ACC112 (cell line): ENCODE data around the gene KIF13A.
"Not testable (repeated sequence)": the region's sequence is repeated elsewhere in the genome, so short reads cannot be mapped to it uniquely, and the experiment has no call there.

Experiments
- H2AFZ ChIP-seq: fragments of 200-600 bp; sonication (generic); one replicate; pipeline ENCODE4 v1.6.0; 2017; ENCODE audit warnings: antibody characterized with exemption, low read length; ENCODE audit not compliant: unreplicated experiment
- H3K27ac ChIP-seq: fragments of 200-600 bp; sonication (generic); 2 replicates; pipeline ENCODE4 v1.5.1; 2014; ENCODE audit warnings: low read depth, mild to moderate bottlenecking, antibody characterized with exemption, low read length, moderate library complexity
- H3K27me3 ChIP-seq: fragments of 200-600 bp; sonication (generic); 2 replicates; pipeline ENCODE4 v1.6.1; 2014; ENCODE audit warnings: mild to moderate bottlenecking, antibody characterized with exemption, low read length, moderate library complexity, mixed read lengths; ENCODE audit not compliant: insufficient read depth
- H3K36me3 ChIP-seq: fragments of 200-600 bp; sonication (generic); 2 replicates; pipeline ENCODE4 v1.6.1; 2016; ENCODE audit warnings: mild to moderate bottlenecking, antibody characterized with exemption, low read length, moderate library complexity, mixed read lengths; ENCODE audit not compliant: insufficient read depth
- H3K4me1 ChIP-seq: fragments of 200-600 bp; sonication (generic); one replicate; pipeline ENCODE4 v1.6.1; 2016; ENCODE audit warnings: low read length, mixed read lengths; ENCODE audit not compliant: insufficient read depth, unreplicated experiment, control insufficient read depth
- H3K4me3 ChIP-seq: fragments of 200-600 bp; sonication (generic); 2 replicates; pipeline ENCODE4 v1.5.1; 2014; ENCODE audit warnings: mild to moderate bottlenecking, low read depth, low read length
- H3K79me2 ChIP-seq: fragments of 200-600 bp; sonication (generic); one replicate; pipeline ENCODE4 v1.6.0; 2016; ENCODE audit warnings: low read length; ENCODE audit not compliant: control insufficient read depth, unreplicated experiment, insufficient read depth

Gene KIF13A

DNA sequence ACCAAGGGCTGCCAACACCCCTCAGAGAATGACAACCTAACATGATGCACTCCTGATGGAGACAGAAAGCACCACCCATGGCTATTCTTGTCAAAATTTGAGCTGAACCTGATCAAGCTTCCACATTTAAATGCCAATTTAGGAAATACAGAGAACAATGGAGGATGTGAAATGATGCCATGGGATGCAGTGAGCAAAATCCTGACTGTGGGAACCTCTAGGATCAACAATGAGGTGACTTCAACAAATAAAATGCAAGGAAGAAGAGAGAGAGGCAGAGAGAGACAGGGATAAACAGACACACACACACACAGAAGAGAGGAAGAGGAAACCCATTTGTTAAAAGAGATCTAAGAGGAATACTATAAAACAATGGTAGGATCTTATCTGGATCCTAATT, 161.1 kb downstream of the KIF13A start:
- Histone ChIP-seq H3K27me3 (no peaks in the 10 kb centered on the region), H3K27ac (no peak overlapping the region), H3K79me2 (no peaks in the 10 kb centered on the region), H3K4me1 (no peaks in the 10 kb centered on the region), H3K36me3 (peaks cover 12% of the 10 kb centered on the region; the same call in 1 of the 2 replicates), H2AFZ (no peak overlapping the region), H3K4me3 (no peak overlapping the region)

DNA sequence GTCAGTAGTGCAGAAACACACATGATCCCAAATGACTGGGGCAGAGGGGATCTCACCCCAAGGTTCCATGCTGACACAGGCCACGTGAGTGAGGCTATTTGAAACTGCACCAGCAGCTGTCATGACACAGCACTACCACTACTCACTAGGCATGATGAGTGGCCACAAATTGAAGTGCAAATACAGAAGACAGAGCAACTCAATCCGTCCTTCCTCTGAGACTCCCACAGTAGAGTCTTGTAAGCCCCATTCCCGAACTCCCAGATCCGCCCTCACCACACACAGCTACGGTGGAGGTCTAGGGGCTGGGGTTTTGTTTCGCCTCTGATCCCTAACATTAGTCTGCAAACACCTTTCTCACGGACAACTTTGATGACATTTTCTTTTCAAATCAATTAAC, 167.4 kb downstream of the KIF13A start:
- H3K36me3 ChIP-seq, result no peaks in the 10 kb centered on the region; the same call in 1 of the 2 replicates

DNA sequence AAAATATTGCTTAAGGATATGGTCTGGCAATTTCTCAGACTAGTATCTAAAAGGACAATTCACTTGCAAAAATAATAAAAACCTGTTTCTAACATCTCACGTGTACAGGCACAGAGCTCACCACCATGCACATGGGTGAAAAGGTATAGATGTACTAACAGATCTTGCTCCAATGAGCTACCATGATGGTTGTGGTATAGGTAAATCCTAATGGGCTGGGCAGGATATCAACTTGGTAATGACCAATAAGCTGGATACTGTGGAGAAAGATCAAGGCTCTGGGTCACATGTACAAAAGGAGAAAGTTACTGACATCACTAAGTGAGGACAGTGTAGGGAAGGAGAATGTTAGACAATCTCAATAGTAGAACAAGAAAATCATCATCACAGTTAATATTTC, 169.7 kb downstream of the KIF13A start:
- Histone ChIP-seq H2AFZ (no peak overlapping the region), H3K4me3 (no peak overlapping the region), H3K27ac (no peak overlapping the region), H3K27me3 (no peaks in the 10 kb centered on the region), H3K36me3 (no peaks in the 10 kb centered on the region; the same call in 1 of the 2 replicates), H3K79me2 (no peaks in the 10 kb centered on the region), H3K4me1 (no peaks in the 10 kb centered on the region)

More for the DNA sequence above, 167.4 kb downstream of the KIF13A start:
- Histone ChIP-seq H3K27ac (no peak overlapping the region), H3K4me3 (no peak overlapping the region), H2AFZ (no peak overlapping the region), H3K4me1 (no peaks in the 10 kb centered on the region), H3K79me2 (no peaks in the 10 kb centered on the region), H3K27me3 (no peaks in the 10 kb centered on the region)

DNA sequence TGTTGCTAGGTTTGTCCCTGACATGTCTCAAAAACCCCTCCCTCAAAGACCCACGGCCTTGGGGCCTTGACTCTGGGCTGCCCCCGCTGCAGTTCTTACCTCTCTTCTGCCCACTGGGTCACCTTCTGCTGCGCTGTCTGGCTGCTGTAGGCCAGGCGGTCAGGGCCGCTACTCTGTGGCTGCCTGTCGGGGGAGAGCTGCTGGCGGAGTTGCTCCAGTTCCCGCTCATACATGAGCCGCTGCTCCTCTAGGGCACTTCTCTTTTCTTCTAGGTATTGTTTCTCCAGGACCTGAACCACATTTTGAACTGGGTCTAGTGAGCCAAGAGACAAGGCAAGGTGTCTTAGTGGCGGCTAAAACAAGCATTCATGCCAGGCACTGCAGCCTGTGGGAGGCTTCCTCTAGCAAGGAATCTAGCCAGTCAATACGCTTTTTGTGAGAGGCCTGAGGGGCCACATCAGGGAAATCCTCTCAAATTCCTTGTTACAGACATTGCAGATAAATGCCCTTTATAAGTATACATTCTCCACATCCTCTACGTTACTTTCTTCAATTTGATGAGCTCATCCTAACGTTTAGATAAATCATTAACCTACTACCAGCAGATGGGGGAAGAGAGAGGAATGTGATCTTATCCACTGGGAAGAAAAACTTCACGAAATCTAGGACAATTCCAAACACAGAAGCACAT, 170.4 kb downstream of the KIF13A start:
- H3K4me1 ChIP-seq, result no peaks in the 10 kb centered on the region
- no peaks in the 10 kb centered on the region for H3K27me3 ChIP-seq
- no peak overlapping the region for H3K27ac ChIP-seq
- H3K36me3 ChIP-seq, result peaks cover 5% of the 10 kb centered on the region
- no peak overlapping the region for H2AFZ ChIP-seq
- H3K79me2 ChIP-seq, result no peaks in the 10 kb centered on the region
- H3K4me3 ChIP-seq, result no peak overlapping the region

DNA sequence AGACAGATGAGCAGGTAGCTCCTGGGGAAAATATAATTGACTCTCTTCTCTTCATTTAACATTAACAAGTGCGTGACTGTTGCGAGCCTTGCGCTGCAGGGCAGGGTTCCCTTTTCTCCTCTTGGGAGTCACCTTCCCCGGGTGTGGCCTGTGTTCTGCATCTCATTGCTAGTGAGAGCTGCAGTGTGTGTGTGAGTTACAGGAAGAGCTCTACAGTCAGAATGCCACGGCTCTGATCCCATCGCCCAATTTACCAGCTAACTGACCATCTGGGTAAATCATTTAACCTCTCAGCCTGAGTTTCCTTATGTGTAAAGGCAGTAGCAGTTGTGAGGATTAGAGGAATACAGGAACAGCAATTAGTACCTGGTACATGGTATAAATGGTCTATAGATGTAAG, 173.9 kb downstream of the KIF13A start:
- H3K4me1 ChIP-seq, result no peaks in the 10 kb centered on the region
- peaks cover 9% of the 10 kb centered on the region for H3K36me3 ChIP-seq
- no peaks in the 10 kb centered on the region for H3K79me2 ChIP-seq
- no peak overlapping the region for H3K4me3 ChIP-seq
- no peaks in the 10 kb centered on the region for H3K27me3 ChIP-seq
- H2AFZ ChIP-seq, result no peak overlapping the region
- no peak overlapping the region for H3K27ac ChIP-seq

DNA sequence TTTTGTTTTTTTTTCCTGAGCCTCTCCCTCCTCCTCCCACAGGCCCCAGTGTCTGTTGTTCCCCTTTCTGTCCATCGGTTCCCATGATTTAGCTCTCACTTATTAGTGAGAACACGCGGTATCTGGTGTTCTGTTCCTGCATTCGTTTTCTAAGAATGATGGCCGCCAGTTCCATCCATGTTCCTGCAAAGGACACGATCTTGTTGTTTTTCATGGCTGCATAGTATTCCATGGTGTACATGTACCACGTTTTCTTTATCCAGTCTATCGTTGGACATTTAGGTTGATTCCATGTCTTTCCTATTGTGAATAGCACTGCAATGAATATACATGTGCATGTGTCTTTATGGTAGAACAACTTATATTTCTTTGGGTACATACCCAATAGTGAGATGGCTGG, 175.1 kb downstream of the KIF13A start:
- peaks cover 16% of the 10 kb centered on the region for H3K36me3 ChIP-seq
- H3K4me1 ChIP-seq, result no peaks in the 10 kb centered on the region
- no peak overlapping the region for H3K4me3 ChIP-seq
- no peaks in the 10 kb centered on the region for H3K27me3 ChIP-seq
- no peak overlapping the region for H3K27ac ChIP-seq
- H2AFZ ChIP-seq, result no peak overlapping the region
- no peaks in the 10 kb centered on the region for H3K79me2 ChIP-seq

DNA sequence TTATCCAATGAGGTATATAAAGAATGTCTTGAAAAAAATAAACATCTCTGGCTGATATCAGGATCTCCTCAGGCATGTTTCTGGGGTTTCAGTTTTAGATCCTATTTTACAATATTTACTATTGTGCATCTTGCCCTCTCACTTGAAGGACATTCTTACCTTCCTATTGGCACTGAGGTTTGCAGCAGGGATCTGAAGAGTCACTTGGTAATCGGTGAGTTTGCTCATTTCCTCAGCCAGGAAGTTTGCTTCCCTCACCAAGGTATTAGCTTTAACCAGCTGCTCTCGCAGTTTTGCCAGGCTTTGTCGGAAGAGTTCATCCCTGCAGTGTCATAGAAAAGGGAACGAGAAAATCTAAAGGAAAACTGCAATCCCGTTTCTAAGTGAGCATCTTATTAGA, 178.8 kb downstream of the KIF13A start:
- H3K27ac ChIP-seq, result no peak overlapping the region

DNA sequence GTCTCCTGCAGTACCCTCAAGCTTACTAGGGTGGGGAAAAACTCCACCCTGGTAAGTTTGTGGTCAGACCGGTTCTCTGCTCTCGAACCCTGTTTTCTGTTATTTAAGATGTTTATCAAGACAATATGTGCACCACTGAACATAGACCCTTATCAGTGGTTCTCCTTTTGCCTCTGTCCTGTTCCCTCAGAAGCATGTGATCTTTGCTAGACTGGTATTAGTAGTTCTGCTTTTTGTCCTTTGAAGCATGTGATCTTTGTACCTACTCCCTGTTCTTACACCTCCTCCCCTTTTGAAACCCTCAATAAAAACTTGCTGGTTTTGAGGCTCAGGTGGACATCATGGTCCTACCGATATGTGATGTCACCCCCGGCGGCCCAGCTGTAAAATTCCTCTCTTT, 180.0 kb downstream of the KIF13A start:
- not testable (repeated sequence) for H3K27ac ChIP-seq, H3K27me3 ChIP-seq, H2AFZ ChIP-seq, H3K4me3 ChIP-seq, H3K4me1 ChIP-seq, H3K79me2 ChIP-seq
- H3K36me3 ChIP-seq, result peaks cover 18% of the 10 kb centered on the region

More for the DNA sequence above, 178.8 kb downstream of the KIF13A start:
- Histone ChIP-seq H3K4me3 (no peak overlapping the region), H3K4me1 (no peaks in the 10 kb centered on the region), H3K36me3 (peaks cover 20% of the 10 kb centered on the region), H2AFZ (no peak overlapping the region), H3K79me2 (no peaks in the 10 kb centered on the region), H3K27me3 (no peaks in the 10 kb centered on the region)

DNA sequence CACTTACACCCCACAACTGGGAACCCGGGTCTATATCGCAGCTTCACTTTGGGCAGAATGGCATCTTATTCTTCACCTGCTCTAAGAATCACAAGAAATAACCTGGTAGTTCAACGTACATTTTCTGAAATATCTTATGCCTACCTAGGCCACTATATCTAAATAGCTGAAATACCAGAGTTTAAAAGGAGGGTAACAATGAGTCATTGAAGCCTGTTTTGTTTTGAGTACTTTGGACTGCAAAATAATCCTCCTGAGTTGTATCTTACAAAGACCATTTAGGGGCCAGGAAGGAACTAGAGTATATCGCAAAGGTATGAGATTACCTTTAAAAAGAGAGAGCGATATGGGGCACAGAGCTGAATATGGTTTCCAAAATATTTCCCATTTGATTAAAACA, 184.0 kb downstream of the KIF13A start:
- H3K36me3 ChIP-seq, result peaks cover 14% of the 10 kb centered on the region

DNA sequence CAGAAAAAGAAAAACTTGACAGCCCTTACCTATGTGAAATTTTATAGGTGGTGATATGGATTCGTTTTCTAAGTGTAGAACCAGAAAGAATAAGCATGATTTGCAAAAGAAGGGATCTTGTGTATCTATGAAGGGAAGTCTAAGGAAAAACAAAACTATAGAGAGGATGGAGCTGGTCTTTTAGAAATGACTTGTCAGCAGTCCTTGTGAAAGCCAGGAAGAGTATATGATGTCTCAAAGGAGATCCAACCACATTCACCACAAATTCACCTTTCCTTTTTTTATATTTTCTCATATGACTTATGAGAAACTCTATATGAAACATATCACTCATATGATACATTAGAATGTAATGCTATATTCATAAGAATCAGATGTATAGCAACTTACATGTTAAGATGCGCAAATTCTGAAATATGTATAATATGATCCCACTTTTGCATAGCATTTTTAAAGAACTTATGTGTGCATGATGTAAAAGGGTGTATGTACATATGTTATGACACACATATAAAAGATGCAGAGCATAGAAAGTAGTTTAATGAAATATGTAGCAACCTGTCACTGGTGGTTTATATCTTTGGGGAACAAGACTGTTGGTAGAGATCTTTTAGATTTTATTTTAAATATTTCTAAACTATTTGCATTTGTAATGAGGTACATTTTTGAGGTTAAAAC, 188.8 kb downstream of the KIF13A start:
- Histone ChIP-seq H3K4me3 (no peak overlapping the region), H3K36me3 (peaks cover 17% of the 10 kb centered on the region), H3K4me1 (no peaks in the 10 kb centered on the region), H3K27ac (no peak overlapping the region), H3K27me3 (no peaks in the 10 kb centered on the region), H3K79me2 (no peaks in the 10 kb centered on the region), H2AFZ (no peak overlapping the region)

More for the DNA sequence above, 184.0 kb downstream of the KIF13A start:
- H3K79me2 ChIP-seq, result no peaks in the 10 kb centered on the region
- no peaks in the 10 kb centered on the region for H3K27me3 ChIP-seq
- no peak overlapping the region for H3K4me3 ChIP-seq
- no peak overlapping the region for H3K27ac ChIP-seq
- H3K4me1 ChIP-seq, result no peaks in the 10 kb centered on the region
- H2AFZ ChIP-seq, result no peak overlapping the region

DNA sequence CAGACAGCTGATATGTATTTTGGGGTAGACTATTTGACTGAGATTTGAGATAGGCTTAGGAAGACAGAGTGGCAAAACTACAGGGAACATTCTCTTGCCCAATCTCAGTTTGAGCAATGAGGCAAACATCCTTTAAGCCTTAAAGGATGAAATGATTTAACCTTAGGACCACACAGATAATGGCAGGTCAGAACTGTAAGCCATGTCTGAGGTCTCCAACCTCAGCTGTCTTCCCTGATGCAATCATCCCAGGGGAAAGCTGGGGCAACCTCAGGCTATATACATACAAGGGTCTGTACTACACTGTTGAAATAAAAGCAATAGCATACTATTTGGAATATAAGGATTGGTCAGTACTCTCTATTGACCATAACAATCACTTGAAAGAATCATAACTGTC, 196.9 kb downstream of the KIF13A start:
- Histone ChIP-seq H3K79me2 (no peaks in the 10 kb centered on the region), H3K27ac (no peak overlapping the region), H3K4me3 (no peak overlapping the region), H3K4me1 (no peaks in the 10 kb centered on the region), H3K27me3 (no peaks in the 10 kb centered on the region), H2AFZ (no peak overlapping the region), H3K36me3 (peaks cover 9% of the 10 kb centered on the region)
